Subcutaneous abdominal adipose tissue (tissue), 5 donors: Measurements from ENCODE around the gene ZC2HC1B.
"Not testable (repeated sequence)": the region's sequence is repeated elsewhere in the genome, so short reads cannot be mapped to it uniquely, and the experiment has no call there.

Experiments used
- H3K27ac ChIP-seq: one replicate; pipeline ENCODE4 v1.7.0; 2013; ENCODE audit warnings: low read depth, mild to moderate bottlenecking, inconsistent platforms, low read length, moderate library complexity
- H3K27me3 ChIP-seq, 5 donors: one replicate each; pipeline ENCODE4 v1.7.0; 2013; ENCODE audit warnings: low read length in 5 of 5, inconsistent platforms in 1 of 5; ENCODE audit not compliant: control insufficient read depth in 5 of 5, insufficient read depth in 4 of 5
- H3K36me3 ChIP-seq, 5 donors: one replicate each; pipeline ENCODE4 v1.7.0; 2013; ENCODE audit warnings: low read length in 5 of 5; ENCODE audit not compliant: control insufficient read depth in 5 of 5, insufficient read depth in 5 of 5
- H3K4me1 ChIP-seq, 5 donors: one replicate each; pipeline ENCODE4 v1.7.0; 2013; ENCODE audit warnings: low read length in 5 of 5, mild to moderate bottlenecking in 3 of 5, moderate library complexity in 1 of 5; ENCODE audit not compliant: control insufficient read depth in 5 of 5, insufficient read depth in 5 of 5
- H3K4me3 ChIP-seq, 5 donors: one replicate each; pipeline ENCODE4 v1.7.0; 2013; ENCODE audit warnings: low read length in 5 of 5, low read depth in 1 of 5
- H3K9ac ChIP-seq, 5 donors: one replicate each; pipeline ENCODE4 v1.7.0; 2013; ENCODE audit warnings: low read length in 5 of 5, mild to moderate bottlenecking in 4 of 5, moderate library complexity in 3 of 5
- H3K9me3 ChIP-seq, 5 donors: one replicate each; pipeline ENCODE4 v1.7.0; 2013; ENCODE audit warnings: low read length in 5 of 5; ENCODE audit not compliant: control insufficient read depth in 5 of 5
- donor health status: healthy.
- donor health status: healthy.
- donor health status: healthy.
- donor health status: healthy.
- donor health status: healthy.

ZC2HC1B gene

DNA sequence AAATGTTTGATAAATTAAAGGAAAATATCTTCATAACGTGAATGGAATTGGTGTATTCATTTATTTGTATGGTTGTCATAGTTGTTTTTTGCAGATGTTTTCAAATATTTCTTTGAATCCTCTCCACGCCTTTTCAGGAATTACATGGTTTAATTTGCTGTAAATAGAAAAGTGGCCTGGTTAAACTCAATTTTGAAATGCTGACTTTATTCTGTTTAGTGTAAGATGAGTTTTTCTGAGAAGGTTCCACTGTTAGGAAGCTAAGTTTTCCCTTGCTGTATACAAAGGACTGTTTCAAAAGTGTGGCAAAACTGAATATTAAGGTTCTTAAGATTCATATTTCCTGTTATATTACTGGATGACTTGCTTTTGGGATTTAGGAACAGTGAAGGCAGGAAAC lies 503 bp upstream of the ZC2HC1B start:
- Histone ChIP-seq H3K27me3 (no peaks in the 10 kb centered on the region), H3K4me1 (no peaks in the 10 kb centered on the region), H3K4me3 (no peak overlapping the region), H3K9me3 (no peaks in the 10 kb centered on the region), H3K27ac (no peak overlapping the region), H3K9ac (no peak overlapping the region), H3K36me3 (peaks cover 42 to 68% (median 52%) of the 10 kb centered on the region in 5 donors)

DNA sequence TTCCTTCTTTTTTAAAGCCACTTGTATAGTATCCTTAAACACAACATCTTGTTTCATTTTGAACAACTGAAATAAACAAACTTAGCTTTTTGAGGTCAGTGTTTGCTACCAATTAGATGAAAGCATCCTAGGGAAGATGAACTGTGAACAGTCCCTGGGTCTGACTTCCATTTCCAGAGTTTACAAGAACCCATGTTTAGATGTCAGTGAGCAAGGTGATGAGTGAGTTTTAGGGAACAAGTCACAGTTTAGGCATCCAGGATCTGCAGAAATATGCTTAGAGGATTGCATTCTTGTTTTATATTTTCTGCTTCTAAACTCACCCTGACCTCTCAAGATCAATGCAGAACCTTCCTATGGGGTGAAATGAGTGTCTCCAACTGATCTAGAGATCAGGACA lies 3.0 kb downstream of the ZC2HC1B start:
- no peaks in the 10 kb centered on the region for H3K9me3 ChIP-seq
- no peaks in the 10 kb centered on the region for H3K27me3 ChIP-seq
- no peak overlapping the region for H3K27ac ChIP-seq

DNA sequence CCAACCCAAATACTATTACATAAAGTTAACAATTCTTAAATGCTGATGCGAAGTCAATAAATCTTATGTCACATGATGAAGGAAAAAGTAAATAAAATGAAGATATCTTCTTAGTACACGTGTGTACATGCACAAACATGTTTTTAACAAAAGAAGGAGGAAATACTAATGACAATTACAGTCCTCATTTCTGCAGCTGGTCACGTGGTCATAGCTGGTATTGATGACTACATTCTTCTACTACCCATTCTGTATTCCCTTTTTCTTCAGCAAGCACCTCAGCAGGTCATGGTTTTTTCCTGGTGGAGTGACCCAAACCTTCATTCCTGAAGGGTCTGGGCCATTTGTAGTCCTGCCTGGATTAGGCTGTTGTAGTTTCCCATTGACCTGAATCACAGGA lies 4.5 kb downstream of the ZC2HC1B start:
- H3K4me3 ChIP-seq, H3K9ac ChIP-seq, H3K9me3 ChIP-seq, H3K4me1 ChIP-seq, H3K27me3 ChIP-seq, H3K27ac ChIP-seq: not testable (repeated sequence)
- H3K36me3 ChIP-seq: peaks cover 9 to 19% (median 18%) of the 10 kb centered on the region in 5 donors

More for the DNA sequence above, 3.0 kb downstream of the ZC2HC1B start:
- no peak overlapping the region for H3K4me3 ChIP-seq
- H3K9ac ChIP-seq: no peak overlapping the region
- no peaks in the 10 kb centered on the region for H3K4me1 ChIP-seq
- peaks cover 20 to 34% (median 28%) of the 10 kb centered on the region in 5 donors for H3K36me3 ChIP-seq

GRCh38 chr6:143871202-143871730 lies 7.0 kb downstream of the ZC2HC1B start:
- not testable (repeated sequence) for H3K9ac ChIP-seq, H3K4me3 ChIP-seq, H3K36me3 ChIP-seq, H3K4me1 ChIP-seq, H3K9me3 ChIP-seq, H3K27me3 ChIP-seq, H3K27ac ChIP-seq

DNA sequence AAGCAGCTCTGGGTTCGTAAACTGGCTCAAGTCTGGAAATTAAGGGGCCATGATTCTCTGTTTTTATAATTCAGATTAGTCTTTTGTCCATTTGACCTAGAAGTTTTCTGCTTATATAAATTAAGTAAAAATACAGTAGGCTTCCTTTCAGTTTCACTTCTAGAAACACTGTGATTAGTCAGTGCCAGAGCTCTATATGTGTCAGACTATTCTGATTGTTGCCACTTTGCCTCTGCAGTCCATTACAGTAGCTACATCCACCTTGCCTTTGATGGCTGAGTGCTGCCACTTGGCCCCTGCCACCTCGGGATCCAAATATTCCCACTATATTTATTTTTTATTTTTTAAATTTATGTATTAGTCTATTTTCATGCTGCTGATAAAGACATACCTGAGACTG lies 7.9 kb downstream of the ZC2HC1B start:
- peaks cover 0 to 4% (median 0%) of the 10 kb centered on the region in 5 donors for H3K9me3 ChIP-seq
- no peak overlapping the region for H3K4me3 ChIP-seq
- no peaks in the 10 kb centered on the region for H3K4me1 ChIP-seq
- H3K27ac ChIP-seq: no peak overlapping the region
- no peak overlapping the region for H3K9ac ChIP-seq
- no peaks in the 10 kb centered on the region for H3K36me3 ChIP-seq
- no peaks in the 10 kb centered on the region for H3K27me3 ChIP-seq

DNA sequence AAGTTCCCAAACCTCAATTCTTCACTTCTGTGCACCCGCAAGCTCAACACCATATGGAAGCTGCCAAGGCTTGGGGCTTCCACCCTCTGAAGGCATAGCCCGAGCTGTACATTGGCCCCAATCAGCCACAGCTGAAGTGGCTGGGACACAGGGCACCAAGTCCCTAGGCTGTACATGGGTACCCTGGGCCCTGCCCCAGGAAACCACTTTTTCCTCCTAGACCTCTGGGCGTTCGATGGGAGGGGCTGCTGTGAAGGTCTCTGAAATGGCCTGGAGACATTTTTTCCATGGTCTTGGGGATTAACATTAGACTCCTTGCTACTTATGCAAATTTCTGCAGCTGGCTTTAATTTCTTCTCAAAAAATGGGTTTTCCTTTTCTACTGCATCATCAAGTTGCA lies 9.3 kb downstream of the ZC2HC1B start:
- H3K27ac ChIP-seq, H3K4me3 ChIP-seq, H3K36me3 ChIP-seq, H3K27me3 ChIP-seq, H3K9ac ChIP-seq, H3K4me1 ChIP-seq: not testable (repeated sequence)
- peaks cover 0 to 11% (median 5%) of the 10 kb centered on the region in 5 donors for H3K9me3 ChIP-seq

DNA sequence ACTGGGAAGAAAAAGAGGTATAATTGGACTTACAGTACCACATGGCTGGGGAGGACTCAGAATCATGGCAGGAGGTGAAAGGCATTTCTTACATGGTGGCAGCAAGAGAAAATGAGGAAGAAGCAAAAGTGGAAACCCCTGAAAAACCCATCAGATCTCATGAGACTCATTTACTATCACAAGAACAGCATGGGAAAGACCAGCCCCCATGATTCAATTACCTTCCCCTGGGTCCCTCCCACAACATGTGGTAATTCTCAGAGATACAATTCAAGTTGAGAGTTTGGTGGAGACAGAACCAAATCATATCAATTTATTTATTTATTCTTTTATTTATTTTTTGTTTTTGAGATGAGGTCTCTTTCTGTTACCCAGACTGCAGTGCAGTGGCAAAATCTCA lies 10.2 kb downstream of the ZC2HC1B start:
- not testable (repeated sequence) for H3K27me3 ChIP-seq, H3K36me3 ChIP-seq, H3K27ac ChIP-seq, H3K9ac ChIP-seq, H3K4me3 ChIP-seq, H3K4me1 ChIP-seq
- H3K9me3 ChIP-seq: peaks cover 0 to 15% (median 8%) of the 10 kb centered on the region in 5 donors

DNA sequence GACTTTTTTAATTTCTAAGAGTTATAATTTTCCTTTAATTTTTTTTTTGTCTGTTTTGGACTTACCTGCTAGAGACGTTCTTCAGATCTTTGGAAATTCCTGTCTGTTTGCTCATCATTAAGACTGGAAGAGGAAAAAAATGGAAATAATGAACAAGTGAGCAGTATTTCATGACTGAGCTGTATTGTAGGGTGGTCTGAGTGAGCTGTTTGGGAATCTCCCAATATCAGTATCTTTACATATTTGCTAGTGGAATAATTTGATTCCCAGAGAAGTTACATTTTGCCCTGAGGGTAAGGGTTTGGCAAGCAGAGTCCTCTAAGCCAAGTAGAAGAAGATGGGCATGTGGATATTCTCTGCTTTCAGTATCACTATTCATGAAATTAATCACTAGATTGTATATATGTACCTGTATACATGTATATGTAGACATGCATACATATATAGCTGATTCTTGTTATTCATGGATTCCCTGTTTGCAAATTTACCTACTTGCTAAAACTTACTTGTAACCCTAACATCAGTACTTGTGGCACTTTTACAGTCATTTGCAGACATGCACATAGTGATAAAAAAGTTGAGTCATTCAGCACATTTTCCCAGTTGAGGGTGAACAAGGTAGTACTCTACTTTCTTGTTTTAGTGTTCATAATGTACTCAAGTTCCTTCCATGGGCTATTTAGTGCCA lies 13.5 kb downstream of the ZC2HC1B start:
- Histone ChIP-seq H3K27ac (no peak overlapping the region), H3K36me3 (no peaks in the 10 kb centered on the region), H3K9me3 (peaks cover 0 to 15% (median 8%) of the 10 kb centered on the region in 5 donors), H3K9ac (no peak overlapping the region), H3K4me3 (no peak overlapping the region), H3K4me1 (no peaks in the 10 kb centered on the region), H3K27me3 (no peaks in the 10 kb centered on the region)

- H3K27ac ChIP-seq: no peak overlapping the region
- no peak overlapping the region for H3K9ac ChIP-seq
These were observed 14.0 kb downstream of the ZC2HC1B start for GRCh38 chr6:143878272-143878760.

DNA sequence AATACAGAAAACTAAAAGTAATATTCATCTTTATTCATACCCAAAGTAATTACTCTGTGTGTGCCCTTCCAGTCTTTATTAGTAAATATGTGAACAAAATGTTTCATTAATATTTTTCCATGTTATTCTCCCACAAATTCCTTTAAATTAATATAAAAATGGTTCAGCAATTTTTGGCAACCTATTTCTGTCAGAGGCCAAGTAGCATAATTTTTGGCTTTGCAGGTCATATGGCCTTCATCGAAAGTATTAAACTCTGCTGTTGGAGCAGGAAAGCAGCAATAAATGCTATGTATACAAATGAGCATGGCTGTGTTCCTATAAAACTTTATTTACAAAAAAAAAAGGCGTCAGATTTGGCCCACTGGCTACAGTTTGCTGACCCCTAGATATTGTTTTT lies 16.1 kb downstream of the ZC2HC1B start:
- H3K9me3 ChIP-seq: peaks cover 0 to 12% (median 8%) of the 10 kb centered on the region in 5 donors
- H3K27ac ChIP-seq: no peak overlapping the region
- H3K4me3 ChIP-seq: no peak overlapping the region
- no peaks in the 10 kb centered on the region for H3K27me3 ChIP-seq
- no peaks in the 10 kb centered on the region for H3K4me1 ChIP-seq
- no peak overlapping the region for H3K9ac ChIP-seq
- no peaks in the 10 kb centered on the region for H3K36me3 ChIP-seq

More at GRCh38 chr6:143878272-143878760, 14.0 kb downstream of the ZC2HC1B start:
- H3K4me3 ChIP-seq: no peak overlapping the region
- H3K27me3 ChIP-seq: no peaks in the 10 kb centered on the region
- H3K4me1 ChIP-seq: no peaks in the 10 kb centered on the region
- H3K36me3 ChIP-seq: no peaks in the 10 kb centered on the region
- H3K9me3 ChIP-seq: peaks cover 0 to 15% (median 8%) of the 10 kb centered on the region in 5 donors
